ENCODE data around the gene LRRC74A. TPM values are rescaled to one million over a fixed set of nuclear protein-coding genes. Genes with fewer than 3 reads are reported as not detected.
A peak's percentile ranks its signal among the peaks of the same experiment; 100 is the strongest.

LRRC74A gene
- total RNA-seq, 4 donors from 2014 or later: not detected

- no peak for DNase-seq
- TF ChIP-seq POLR2A (IDR thresholded peaks at IDR 0.05): no peak
- no peak for TF ChIP-seq CTCF (IDR thresholded peaks at IDR 0.05)
- Histone ChIP-seq H3K27ac (no peak overlapping the region), H3K27me3 (no peaks in the 10 kb centered on the region), H3K36me3 (no peaks in the 10 kb centered on the region), H3K4me3 (replicated peaks in 1 of 3) (no peak overlapping the region), H3K9me3 (no peaks in the 10 kb centered on the region), H3K4me1 (peaks cover 0 to 5% of the 10 kb centered on the region in 2 donors)
- WGBS, 2 donors: 87 to 92% methylated on average over 4 of the region's 4 CpGs
- intact Hi-C loops (cut with DNase I): no loop called here
Observed at GRCh38 chr14:76880449-76880848, 54.2 kb downstream of the LRRC74A start.

- Histone ChIP-seq H3K4me3 (replicated peaks in 1 of 3) (no peak overlapping the region), H3K36me3 (no peaks in the 10 kb centered on the region), H3K9me3 (no peaks in the 10 kb centered on the region), H3K4me1 (peaks cover 0 to 5% of the 10 kb centered on the region in 2 donors), H3K27me3 (no peaks in the 10 kb centered on the region), H3K27ac (no peak overlapping the region)
- TF ChIP-seq CTCF (IDR thresholded peaks at IDR 0.05): no peak
- DNase-seq: no peak
- WGBS, 2 donors: 81 to 85% methylated on average over 6 of the region's 6 CpGs
- intact Hi-C loops (cut with DNase I): no loop called here
Observed at GRCh38 chr14:76881348-76881747, 55.1 kb downstream of the LRRC74A start.

- WGBS, 2 donors: 73% methylated on average over 5 of the region's 5 CpGs; no CpG with 5 or more reads in 1 of the 2 donors
- no peak for TF ChIP-seq POLR2A (IDR thresholded peaks at IDR 0.05)
- TF ChIP-seq CTCF (IDR thresholded peaks at IDR 0.05): no peak
Observed at GRCh38 chr14:76882651-76883050, 56.4 kb downstream of the LRRC74A start.

GRCh38 chr14:76883447-76883846 is 57.2 kb downstream of the LRRC74A start:
- H3K4me1 ChIP-seq: peaks cover 0 to 5% of the 10 kb centered on the region in 2 donors
- no peaks in the 10 kb centered on the region for H3K36me3 ChIP-seq
- intact Hi-C loops (cut with DNase I): no loop called here
- TF ChIP-seq POLR2A (IDR thresholded peaks at IDR 0.05) (no peak), CTCF (IDR thresholded peaks at IDR 0.05) (no peak)
- H3K9me3 ChIP-seq: no peaks in the 10 kb centered on the region
- 69 to 84% methylated on average over 6 of the region's 6 CpGs for WGBS, 2 donors
- no peaks in the 10 kb centered on the region for H3K27me3 ChIP-seq
- no peak overlapping the region for H3K27ac ChIP-seq
- no peak for DNase-seq
- H3K4me3 ChIP-seq (replicated peaks in 1 of 3): no peak overlapping the region

More at GRCh38 chr14:76882651-76883050, 56.4 kb downstream of the LRRC74A start:
- Histone ChIP-seq H3K4me3 (replicated peaks in 1 of 3) (no peak overlapping the region), H3K4me1 (peaks cover 0 to 5% of the 10 kb centered on the region in 2 donors), H3K27ac (no peak overlapping the region), H3K9me3 (no peaks in the 10 kb centered on the region), H3K36me3 (no peaks in the 10 kb centered on the region), H3K27me3 (no peaks in the 10 kb centered on the region)
- no peak for DNase-seq
- intact Hi-C loops (cut with DNase I): no loop called here

GRCh38 chr14:76884394-76884793 is 58.2 kb downstream of the LRRC74A start:
- Histone ChIP-seq H3K27ac (peak overlapping the region; percentile 22 to 49 (median 43)), H3K36me3 (no peaks in the 10 kb centered on the region), H3K4me3 (replicated peaks in 1 of 3) (no peak overlapping the region), H3K27me3 (no peaks in the 10 kb centered on the region), H3K9me3 (no peaks in the 10 kb centered on the region), H3K4me1 (peaks cover 0 to 5% of the 10 kb centered on the region in 2 donors)
- TF ChIP-seq POLR2A (IDR thresholded peaks at IDR 0.05) (no peak), CTCF (IDR thresholded peaks at IDR 0.05) (no peak)
- 81 to 84% methylated on average over 6 of the region's 6 CpGs for WGBS, 2 donors
- intact Hi-C loops (cut with DNase I): no loop called here
- DNase-seq: no peak

Measured in thyroid gland (tissue), 4 donors.